Endothelial cell of umbilical vein (primary cell): ENCODE data around the gene BRD2. TPM values are rescaled to one million over a fixed set of nuclear protein-coding genes. Genes with fewer than 3 reads are reported as not detected.
A peak's percentile ranks its signal among the peaks of the same experiment; 100 is the strongest.

Experiments used
- BruUV-seq: library from RNA; stranded (reverse); fragments of 400-500 nt; replicated peaks from 2 replicates; lab custom pipeline; 2021; lab: Mats Ljungman, UMichigan
- CTCF ChIA-PET: fragments of 300-600, 350-600 bp; sonication (Branson Sonifier 250); formaldehyde crosslinking; loops from one replicate; lab custom pipeline; 2021; ENCODE audit warnings: antibody characterized with exemption, inconsistent platforms; lab: Charles Lee
- POLR2A ChIA-PET: fragments of 300-600, 350-600 bp; sonication (Branson Sonifier 250); formaldehyde crosslinking; loops from one replicate; lab custom pipeline; 2021; ENCODE audit warnings: antibody characterized with exemption, inconsistent platforms; lab: Charles Lee
- DNase-seq: peaks from one replicate; pipeline ENCODE4 v3.0.0-alpha.2; 2011; ENCODE audit warnings: low read depth, low spot score
- FAIRE-seq: peaks from 2 replicates; lab custom pipeline; 2011; peaks lifted over from hg19 to GRCh38; lab: Jason Lieb, UNC
- H2AFZ ChIP-seq: 2 replicates; pipeline ENCODE4 v1.6.0; 2012; ENCODE audit warnings: low read depth, low read length, control low read depth, inconsistent platforms
- H3K27ac ChIP-seq: 2 replicates; pipeline ENCODE4 v1.5.1; 2011; ENCODE audit warnings: low read depth, mild to moderate bottlenecking, control low read depth, low read length, moderate library complexity; ENCODE audit not compliant: insufficient read depth
- H3K27me3 ChIP-seq, 2 experiments: 2 replicates each; pipeline versions ENCODE4 v1.6.0 to v1.6.1; 2011; ENCODE audit warnings: low read length in 2 of 2, mixed read lengths in 1 of 2; ENCODE audit not compliant: control insufficient read depth in 2 of 2, insufficient read depth in 2 of 2
- H3K36me3 ChIP-seq, 2 experiments: 2 replicates in 1 of 2; 3 replicates in 1 of 2; pipeline ENCODE4 v1.5.1; 2011; ENCODE audit warnings: low read length in 2 of 2, mild to moderate bottlenecking in 1 of 2, moderate library complexity in 1 of 2; ENCODE audit not compliant: control insufficient read depth in 2 of 2, insufficient read depth in 2 of 2; ENCODE audit errors: extremely low read depth in 1 of 2
- H3K4me1 ChIP-seq: 3 replicates; pipeline ENCODE4 v1.5.1; 2011; ENCODE audit warnings: mild to moderate bottlenecking, low read length; ENCODE audit not compliant: control insufficient read depth, insufficient read depth; ENCODE audit errors: extremely low read depth
- H3K4me2 ChIP-seq: 2 replicates; pipeline ENCODE4 v1.6.1; 2011; ENCODE audit warnings: low read length, control low read depth, mixed read lengths; ENCODE audit not compliant: insufficient read depth
- H3K4me3 ChIP-seq, 3 experiments: fragments of 200-600 bp in 1 of 3; sonication (generic), shearing (Covaris generic) in 1 of 3; replicated peaks in 1 of 3; 2 replicates each; pipeline ENCODE4 v1.5.1; 2011 to 2016; ENCODE audit warnings: control low read depth in 3 of 3, low read length in 3 of 3, mild to moderate bottlenecking in 2 of 3, inconsistent platforms in 1 of 3, low read depth in 1 of 3, moderate library complexity in 1 of 3; ENCODE audit not compliant: insufficient read depth in 1 of 3
- H3K79me2 ChIP-seq: 2 replicates; pipeline ENCODE4 v1.6.0; 2012; ENCODE audit warnings: low read length, inconsistent platforms; ENCODE audit not compliant: control insufficient read depth, insufficient read depth
- H3K9ac ChIP-seq: replicated peaks from 2 replicates; pipeline ENCODE3; 2011; ENCODE audit warnings: low read length, control low read depth; ENCODE audit not compliant: insufficient read depth; ENCODE audit errors: extremely low read depth
- H3K9me1 ChIP-seq: replicated peaks from 3 replicates; pipeline ENCODE4 v1.6.0; 2011; ENCODE audit warnings: mild to moderate bottlenecking, low read length; ENCODE audit not compliant: control insufficient read depth, insufficient read depth; ENCODE audit errors: extremely low read depth
- H3K9me3 ChIP-seq: replicated peaks from 2 replicates; pipeline ENCODE4 v1.5.1; 2012; ENCODE audit warnings: low read length, inconsistent platforms; ENCODE audit not compliant: control insufficient read depth, insufficient read depth
- H4K20me1 ChIP-seq: replicated peaks from 2 replicates; pipeline ENCODE3; 2011; ENCODE audit warnings: mild to moderate bottlenecking, low read length; ENCODE audit not compliant: control insufficient read depth, insufficient read depth; ENCODE audit errors: extremely low read depth
- CTCF ChIP-seq, 2 donors: IDR thresholded peaks; 1 replicate in 1 of 2; 2 replicates in 1 of 2; pipeline ENCODE4 v1.5.1; 2011; ENCODE audit warnings: low read length in 2 of 2, mild to moderate bottlenecking in 2 of 2, moderate library complexity in 2 of 2, control low read depth in 1 of 2, inconsistent platforms in 1 of 2, low read depth in 1 of 2; ENCODE audit not compliant: insufficient read depth in 1 of 2; ENCODE audit errors: extremely low read depth in 1 of 2
- EZH2 ChIP-seq: IDR thresholded peaks from 2 replicates; pipeline ENCODE4 v1.6.1; 2012; ENCODE audit warnings: borderline replicate concordance, low read depth, mild to moderate bottlenecking, moderate library complexity, low read length, inconsistent platforms; ENCODE audit not compliant: severe bottlenecking
- FOS ChIP-seq: IDR thresholded peaks from 2 replicates; pipeline ENCODE4 v1.6.1; 2011; ENCODE audit warnings: mild to moderate bottlenecking, low read length, moderate library complexity, borderline replicate concordance; ENCODE audit not compliant: insufficient read depth
- GATA2 ChIP-seq: IDR thresholded peaks from 2 replicates; pipeline ENCODE4 v1.7.0; 2011; ENCODE audit warnings: low read depth, mild to moderate bottlenecking, moderate library complexity, mixed read lengths, low read length; ENCODE audit not compliant: insufficient read length, insufficient read depth
- JUN ChIP-seq: IDR thresholded peaks from 2 replicates; pipeline ENCODE4 v1.6.1; 2011; ENCODE audit warnings: borderline replicate concordance, low read depth; ENCODE audit not compliant: insufficient read length, insufficient read depth
- MAX ChIP-seq: IDR thresholded peaks from 2 replicates; pipeline ENCODE4 v1.6.1; 2011; ENCODE audit not compliant: insufficient read depth, insufficient read length
- MYC ChIP-seq: IDR thresholded peaks from one replicate; pipeline ENCODE4 v1.6.1; 2011; ENCODE audit warnings: mild to moderate bottlenecking, low read depth, low read length
- POLR2A ChIP-seq: IDR thresholded peaks from 2 replicates; pipeline ENCODE4 v1.6.1; 2012; ENCODE audit warnings: low read depth, mild to moderate bottlenecking, control low read depth, low read length
- POLR2AphosphoS5 ChIP-seq: IDR thresholded peaks from 2 replicates; pipeline ENCODE4 v1.6.1; 2012; ENCODE audit warnings: low read depth, mild to moderate bottlenecking, control low read depth, low read length, moderate library complexity; ENCODE audit not compliant: insufficient read depth
- dilution Hi-C: fragments of 300-500 bp; cut with MboI; formaldehyde crosslinking; loops from one replicate; pipeline ENCODE4 v1.15.0; 2019; ENCODE audit warnings: low sequenced_read_pairs; ENCODE audit not compliant: extremely low pct_ligation_motif_present
- intact Hi-C: fragments of 100-400 bp; cut with micrococcal nuclease; formaldehyde crosslinking; loops from one replicate; pipeline ENCODE4 v1.10.0; 2022
- polyA plus RNA-seq, 4 experiments: library from polyadenylated mRNA; depleted of rRNA in 3 of 4; stranded (reverse) in 3 of 4; unstranded in 1 of 4; fragments of >200 nt; gene quantifications; 2 replicates each; pipeline versions ENCODE4 v1.2.1 to v1.2.3, GENCODE V29; 2011 to 2012; ENCODE audit warnings: missing spikeins in 1 of 4
- total RNA-seq: library from RNA; stranded (reverse); gene quantifications from 2 replicates; pipeline ENCODE4 v1.2.3, GENCODE V29; 2021

Gene BRD2
- total and polyA plus RNA-seq, 2 donors (not counting 3 experiments of a cell fraction or from before 2014, with no cell fraction given): 131 to 197 TPM

DNA sequence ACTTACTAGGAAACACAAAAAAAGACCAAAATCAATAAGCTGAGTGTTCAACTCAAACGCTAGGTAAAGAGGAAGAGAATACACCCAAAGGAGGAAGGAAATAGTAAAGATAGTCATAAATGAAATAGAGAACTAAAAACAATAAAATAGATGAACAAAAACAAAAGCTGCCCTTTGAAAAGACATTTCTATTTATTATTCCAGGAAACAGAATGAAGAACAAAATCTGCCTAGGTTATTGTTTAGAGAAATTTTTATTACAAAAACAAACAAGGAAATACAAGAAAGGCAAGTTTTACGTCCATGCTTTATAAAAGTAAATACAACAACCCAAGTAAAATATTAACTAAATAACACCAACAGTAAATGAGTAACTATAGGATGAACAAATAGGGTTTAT, 47.7 kb upstream of the BRD2 start:
- no TSS peak for BruUV-seq
- Histone ChIP-seq H3K4me1 (no peaks in the 10 kb centered on the region), H2AFZ (no peak overlapping the region), H3K9me1 (no peaks in the 10 kb centered on the region), H3K9ac (no peak overlapping the region), H3K4me2 (peak overlapping the region; percentile 24), H3K4me3 (no peak overlapping the region), H4K20me1 (no peaks in the 10 kb centered on the region), H3K27ac (no peak overlapping the region), H3K36me3 (no peaks in the 10 kb centered on the region), H3K27me3 (peaks cover 4 to 9% of the 10 kb centered on the region in 2 experiments), H3K9me3 (no peaks in the 10 kb centered on the region), H3K79me2 (no peaks in the 10 kb centered on the region)
- DNase-seq (no peak), FAIRE-seq (no peak)
- TF ChIP-seq JUN: no peak
- no peak for TF ChIP-seq GATA2
- TF ChIP-seq POLR2A: no peak
- TF ChIP-seq POLR2AphosphoS5: no peak
- no peak for TF ChIP-seq EZH2
- dilution Hi-C loops (no loop called here), intact Hi-C loops (no loop called here)
- ChIA-PET CTCF (interaction anchor here (1.2 to 2.0 kb wide), 2 partner anchors 13 to 64 kb away, joined by 5 to 17 read pairs; no protein-coding TSS in a partner anchor), POLR2A (interaction anchor here (1.5 kb wide), 1 partner anchor 51 kb away, joined by 3 read pairs; no protein-coding TSS in a partner anchor)

- FAIRE-seq: no peak
- Histone ChIP-seq H3K27me3 (peaks cover 4 to 11% of the 10 kb centered on the region in 2 experiments), H3K9ac (no peak overlapping the region), H3K79me2 (no peaks in the 10 kb centered on the region), H3K9me3 (no peaks in the 10 kb centered on the region), H3K4me3 (no peak overlapping the region), H3K4me2 (no peak overlapping the region), H3K9me1 (no peaks in the 10 kb centered on the region), H2AFZ (no peak overlapping the region), H4K20me1 (no peaks in the 10 kb centered on the region), H3K4me1 (no peaks in the 10 kb centered on the region), H3K27ac (no peak overlapping the region), H3K36me3 (no peaks in the 10 kb centered on the region)
- no peak for TF ChIP-seq GATA2
- TF ChIP-seq EZH2: no peak
- no peak for TF ChIP-seq MAX
- no peak for TF ChIP-seq JUN
- no peak for TF ChIP-seq POLR2A
- TF ChIP-seq CTCF (IDR thresholded peaks at IDR 0.05; ENCODE audit: extremely low read depth in 1 of 2, insufficient read depth in 1 of 2, low read depth in 1 of 2, low read length in 2 of 2): no peak
- no peak for TF ChIP-seq POLR2AphosphoS5
- no peak for TF ChIP-seq MYC
- TF ChIP-seq FOS: no peak
- CTCF ChIA-PET: interaction anchor here (2.0 kb wide), 1 partner anchor 11 kb away, joined by 17 read pairs; no protein-coding TSS in a partner anchor
- POLR2A ChIA-PET: no interaction called here
- BruUV-seq: no TSS peak
- no peak for DNase-seq
- dilution Hi-C loops: no loop called here
- intact Hi-C loops: no loop called here
Measured at GRCh38 chr6:32922083-32922482, 46.3 kb upstream of the BRD2 start.
